NCI-H1694 (cell line): ENCODE results near the gene ADARB2.
"Not testable (repeated sequence)": the region's sequence is repeated elsewhere in the genome, so short reads cannot be mapped to it uniquely, and the experiment has no call there.

Experiments used
- DNase-seq: peaks from one replicate; lab custom pipeline; 2025; lab: John Stamatoyannopoulos, UW

Gene ADARB2

GRCh38 chr10:1169981-1170866, 567.1 kb downstream of the ADARB2 start:
- DNase-seq: no peak

DNA sequence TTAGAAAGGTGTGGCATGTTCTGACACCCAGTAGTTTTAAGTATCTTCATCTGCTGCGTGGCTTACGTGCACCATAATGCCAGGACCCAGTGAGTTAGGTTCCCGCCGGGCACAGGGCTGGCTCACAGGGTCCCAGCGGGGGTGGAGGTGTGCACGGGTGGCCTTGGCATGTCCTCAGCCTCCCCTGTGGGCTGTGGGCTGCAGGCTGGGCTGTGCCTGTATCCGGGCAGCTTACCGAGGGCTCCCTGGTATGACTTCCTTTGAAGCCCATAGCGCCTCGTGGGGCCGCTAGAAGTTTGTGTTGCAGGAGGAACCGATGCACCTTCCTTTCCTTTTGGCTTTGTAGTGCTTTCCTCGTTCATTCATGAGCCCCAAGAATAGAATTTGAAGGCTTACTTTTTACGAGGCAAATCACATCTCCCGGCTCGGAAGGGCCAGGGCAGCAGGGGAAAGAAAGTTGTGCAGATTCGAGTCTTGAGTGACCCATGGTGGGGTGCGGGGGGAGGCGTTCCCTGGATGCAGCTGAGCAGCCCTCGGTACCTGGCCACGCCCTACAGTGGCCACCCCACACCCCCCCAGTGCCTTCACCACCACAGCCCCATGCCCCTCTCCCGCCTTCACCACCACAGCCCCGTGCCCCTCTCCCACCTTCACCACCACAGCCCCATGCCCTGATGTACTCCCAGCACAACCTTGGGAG, 568.0 kb downstream of the ADARB2 start:
- no peak for DNase-seq

GRCh38 chr10:1168763-1169162, 568.6 kb downstream of the ADARB2 start:
- DNase-seq: no peak

DNA sequence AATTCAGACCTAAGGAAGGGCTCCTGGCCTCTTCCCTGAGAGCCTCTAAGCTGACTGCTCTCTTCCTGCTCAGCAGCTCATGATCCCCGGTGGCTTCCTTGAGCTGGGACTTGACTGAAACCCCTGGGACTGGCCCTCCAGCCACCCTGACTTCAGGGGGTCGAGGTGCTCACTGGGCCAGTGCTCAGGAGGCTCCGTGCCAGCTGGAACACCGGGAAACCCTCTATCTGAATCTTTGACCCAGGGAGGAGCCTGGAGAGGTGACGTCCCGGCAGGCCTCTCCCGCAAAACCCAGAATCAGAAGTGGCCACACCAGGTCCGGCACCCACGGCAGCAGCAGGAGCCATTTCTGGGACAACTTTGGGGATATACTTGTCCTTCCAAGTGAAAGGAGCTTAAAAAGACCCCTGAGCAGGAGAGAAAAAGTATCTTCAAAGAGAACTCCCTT, 570.5 kb downstream of the ADARB2 start:
- no peak for DNase-seq

GRCh38 chr10:1166101-1166827, 571.1 kb downstream of the ADARB2 start:
- DNase-seq: no peak

DNA sequence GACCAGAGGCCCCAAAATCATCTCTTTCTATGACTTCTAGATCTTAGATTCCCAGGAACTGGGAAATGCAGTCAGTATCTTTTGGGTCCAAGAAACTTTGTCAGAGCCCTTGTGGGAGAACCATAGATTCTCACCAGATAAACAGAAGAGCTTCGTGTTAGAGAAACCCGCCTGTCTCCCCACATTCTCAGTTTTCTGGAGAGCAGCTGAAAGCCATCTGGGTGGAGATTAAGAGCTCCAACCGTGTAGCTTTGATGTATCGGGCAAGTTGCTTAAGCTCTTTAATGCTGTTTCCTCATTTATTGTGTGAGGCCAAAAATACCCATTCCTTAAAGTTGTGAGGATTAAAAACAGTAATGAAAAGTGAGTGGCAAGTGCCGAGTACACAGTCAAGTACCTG, 573.5 kb downstream of the ADARB2 start:
- DNase-seq: no peak

DNA sequence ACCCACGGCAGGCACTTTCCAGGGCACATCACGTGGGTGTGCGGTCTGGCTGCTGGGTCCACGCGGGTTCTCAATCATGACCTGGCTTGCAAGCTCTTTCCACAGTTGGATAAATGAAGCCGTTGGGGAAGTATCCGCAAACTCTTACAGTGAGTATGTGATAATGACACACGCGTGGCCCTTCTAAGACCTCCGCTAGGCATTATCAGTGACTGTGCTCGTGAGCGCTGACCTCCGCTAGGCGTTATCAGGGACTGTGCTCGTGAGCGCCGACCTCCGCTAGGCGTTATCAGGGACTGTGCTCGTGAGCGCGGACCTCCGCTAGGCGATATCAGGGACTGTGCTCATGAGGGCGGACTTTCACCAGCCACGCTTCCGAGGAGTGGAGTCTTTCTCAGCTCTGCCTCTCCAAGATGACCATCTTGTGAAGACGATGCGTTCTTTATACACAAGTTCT, 574.1 kb downstream of the ADARB2 start:
- DNase-seq: no peak

DNA sequence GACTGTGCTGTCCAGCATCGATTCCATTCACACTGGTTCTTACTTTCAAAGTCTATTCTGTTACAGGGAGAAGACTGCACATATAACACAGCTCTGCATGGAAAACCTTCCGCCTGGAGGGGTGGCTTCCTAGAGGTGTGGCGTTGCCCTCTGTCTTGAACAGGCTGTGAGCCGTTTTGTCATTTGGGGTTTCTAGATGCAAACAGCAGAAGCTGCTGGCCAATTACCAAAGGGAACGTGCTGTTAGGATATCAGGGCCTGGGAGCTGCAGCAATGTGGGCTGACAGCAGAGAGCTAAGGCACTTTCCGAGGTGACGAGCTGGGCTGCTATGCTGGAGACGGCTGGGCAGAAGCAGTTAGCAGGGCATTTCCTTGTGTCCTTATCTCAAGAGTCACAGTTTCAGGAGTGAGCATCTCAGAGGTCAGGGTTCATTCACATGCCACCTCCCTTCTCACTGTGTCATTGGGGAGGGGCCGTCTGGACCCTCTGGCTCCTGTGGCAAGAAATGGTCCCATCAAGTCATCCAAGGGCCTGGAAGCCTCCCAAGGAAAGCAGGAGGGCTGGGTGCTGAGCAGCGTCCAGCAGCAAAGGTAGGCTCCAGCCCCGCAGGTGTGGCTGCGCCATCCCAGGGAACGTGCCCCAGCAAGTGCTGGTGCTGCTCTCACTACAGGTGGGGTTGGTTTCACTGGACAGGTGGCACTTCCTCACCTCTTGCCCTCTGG, 574.7 kb downstream of the ADARB2 start:
- no peak for DNase-seq

DNA sequence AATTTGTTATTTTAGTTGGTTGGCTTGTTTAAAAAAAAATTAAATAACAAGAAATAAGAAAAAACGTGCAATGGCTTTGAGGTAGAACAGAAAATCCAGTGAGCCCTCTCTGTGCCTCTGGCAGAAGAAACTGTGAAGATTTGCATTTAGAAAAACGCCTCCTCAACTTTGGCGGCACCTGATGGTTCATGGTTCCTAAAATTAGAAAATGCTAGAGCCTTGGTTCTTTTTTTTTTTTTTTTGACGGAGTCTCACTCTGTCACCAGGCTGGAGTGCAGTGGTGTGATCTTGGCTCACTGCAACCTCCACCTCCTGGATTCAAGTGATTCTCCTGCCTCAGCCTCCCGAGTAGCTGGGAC, 576.0 kb downstream of the ADARB2 start:
- DNase-seq: not testable (repeated sequence)

DNA sequence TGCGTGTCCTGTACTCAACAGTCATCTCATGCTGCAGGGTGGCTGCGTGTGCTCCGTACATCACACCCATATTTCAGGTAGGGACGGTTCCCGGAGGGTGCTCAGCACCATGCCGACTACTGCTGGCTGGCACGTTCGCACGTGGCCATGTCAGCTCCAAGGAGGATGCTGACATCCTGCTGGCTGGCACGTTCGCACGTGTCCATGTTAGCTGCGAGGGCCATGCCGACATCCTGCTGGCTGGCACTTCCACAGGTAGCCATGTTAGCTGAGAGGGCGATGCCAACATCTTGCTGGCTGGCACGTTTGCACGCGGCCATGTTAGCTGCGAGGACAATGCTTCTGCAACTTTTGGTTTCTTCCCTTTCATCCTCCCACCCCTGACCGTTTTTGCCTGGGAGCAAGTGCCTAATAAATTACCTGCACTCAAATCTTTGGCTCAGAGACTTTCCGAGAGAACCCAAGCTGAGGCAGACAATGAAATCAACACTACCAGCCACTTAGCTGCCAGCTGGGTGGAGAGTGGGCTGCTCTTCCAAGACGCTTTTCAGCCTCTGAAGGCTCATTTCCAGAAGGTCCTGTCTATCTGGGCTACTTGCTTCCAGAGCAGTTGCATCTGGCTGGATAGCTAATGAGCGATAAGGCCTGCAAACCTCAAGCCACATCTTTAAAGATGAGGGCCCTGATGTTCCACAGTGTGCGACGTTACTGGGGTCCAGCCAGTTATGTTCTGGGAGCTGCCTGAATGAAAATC, 576.6 kb downstream of the ADARB2 start:
- DNase-seq: no peak

DNA sequence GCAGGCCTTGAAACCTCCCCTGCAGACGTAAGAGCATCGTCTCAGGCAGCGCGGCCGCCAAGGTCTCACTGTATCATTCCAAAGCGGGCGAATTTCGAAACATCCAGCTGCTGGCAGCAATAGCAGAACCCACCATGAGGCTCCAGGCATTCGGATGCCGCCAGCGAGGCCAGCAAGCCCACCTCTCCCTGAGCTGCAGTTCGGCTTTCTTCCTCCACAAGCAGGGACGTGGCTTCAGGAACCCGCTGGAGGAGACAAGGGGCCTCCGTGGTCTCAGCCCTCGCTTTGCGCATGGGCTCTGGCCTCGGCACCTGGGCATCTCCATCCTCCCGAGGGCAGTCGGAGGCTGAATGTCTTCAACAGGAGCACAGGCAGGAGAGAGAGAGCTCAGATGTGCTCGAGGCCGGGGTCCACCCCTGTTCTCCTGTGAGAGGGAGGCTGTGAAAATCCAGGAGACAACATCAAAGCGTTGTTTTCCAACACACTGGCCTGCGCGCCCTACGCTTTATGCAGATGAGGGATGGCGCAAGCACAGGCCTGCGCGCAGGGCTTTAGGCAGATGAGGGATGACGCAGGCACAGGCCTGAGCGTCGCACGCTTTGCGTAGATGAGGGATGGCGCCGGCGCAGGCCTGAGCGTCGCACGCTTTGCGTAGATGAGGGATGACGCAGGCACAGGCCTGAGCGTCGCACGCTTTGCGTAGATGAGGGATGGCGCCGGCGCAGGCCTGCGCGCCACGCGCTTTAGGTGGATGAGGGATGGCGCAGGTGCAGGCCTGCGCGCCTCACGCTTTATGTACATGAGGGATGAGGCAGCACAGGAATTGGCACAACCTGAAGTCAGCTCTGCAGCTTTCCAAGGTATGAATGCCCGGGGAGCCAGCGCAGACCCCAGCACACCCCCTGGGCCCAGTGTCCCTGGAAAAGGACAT, 577.9 kb downstream of the ADARB2 start:
- no peak for DNase-seq

DNA sequence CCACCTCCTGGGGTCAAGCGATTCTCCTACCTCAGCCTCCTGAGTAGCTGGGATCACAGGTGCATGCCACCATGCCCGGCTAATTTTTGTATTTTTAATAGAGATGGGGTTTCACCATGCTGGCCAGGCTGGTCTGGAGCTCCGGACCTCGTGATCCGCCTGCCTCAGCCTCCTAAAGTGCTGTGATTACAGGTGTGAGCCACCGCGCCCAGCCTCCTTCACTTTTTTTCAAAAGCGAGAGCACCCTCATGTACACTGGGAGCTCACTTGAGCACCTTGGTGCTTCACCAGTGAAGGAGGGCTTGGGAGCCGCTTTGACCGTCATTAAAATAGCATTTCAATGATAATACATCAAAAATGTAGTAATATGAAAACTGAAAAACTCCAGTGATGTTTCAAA, 578.8 kb downstream of the ADARB2 start:
- DNase-seq: not testable (repeated sequence)

GRCh38 chr10:1158066-1158465, 579.3 kb downstream of the ADARB2 start:
- DNase-seq: no peak

- no peak for DNase-seq
Measured at GRCh38 chr10:1157615-1157933, 579.8 kb downstream of the ADARB2 start.

DNA sequence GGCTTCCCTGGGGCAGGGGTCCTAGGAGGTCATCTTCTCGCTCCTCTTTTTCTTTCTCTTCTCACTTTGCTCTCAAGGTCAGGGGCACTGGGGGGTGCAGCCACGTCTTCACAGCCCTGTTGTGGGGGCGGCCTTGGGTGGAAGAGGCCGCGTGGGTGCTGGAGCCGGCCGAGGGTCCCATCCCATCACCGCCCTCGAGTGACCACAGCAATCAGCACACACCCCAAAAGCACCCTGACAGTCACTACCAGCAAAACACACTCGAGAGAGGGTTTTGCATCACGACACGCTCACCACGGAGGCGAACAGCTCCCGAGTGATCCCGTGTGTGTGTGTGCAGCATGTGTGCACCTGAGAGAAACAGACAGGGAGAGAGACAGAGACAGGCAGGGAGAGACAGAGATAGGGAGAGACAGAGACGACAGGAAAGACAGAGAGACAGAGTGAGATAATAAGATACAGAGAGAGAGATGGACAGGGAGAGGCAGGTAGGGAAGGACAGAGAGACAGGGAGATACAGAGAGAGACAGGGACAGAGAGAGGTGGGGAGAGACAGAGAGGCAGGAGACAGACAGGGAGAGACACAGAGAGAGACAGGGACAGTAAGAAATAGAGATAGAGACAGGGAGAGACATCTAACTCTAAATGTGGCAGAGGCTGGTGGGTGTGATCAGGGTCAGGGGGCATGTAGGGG, 580.3 kb downstream of the ADARB2 start:
- no peak for DNase-seq

DNA sequence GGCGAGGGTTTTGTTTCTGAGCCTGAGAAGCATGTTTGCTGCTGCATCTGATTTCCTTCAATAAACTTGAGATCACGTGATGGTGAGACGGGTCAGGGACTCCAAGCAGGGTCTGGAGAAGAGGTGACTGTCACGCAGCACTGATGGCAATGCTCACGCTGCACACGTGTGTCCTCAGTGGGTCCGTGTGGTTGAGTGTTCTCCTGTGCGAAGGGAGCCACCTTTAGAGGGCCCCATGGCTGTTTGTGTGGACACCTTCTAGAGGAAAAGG, 580.8 kb downstream of the ADARB2 start:
- DNase-seq: no peak

GRCh38 chr10:1155791-1156615, 581.3 kb downstream of the ADARB2 start:
- no peak for DNase-seq

DNA sequence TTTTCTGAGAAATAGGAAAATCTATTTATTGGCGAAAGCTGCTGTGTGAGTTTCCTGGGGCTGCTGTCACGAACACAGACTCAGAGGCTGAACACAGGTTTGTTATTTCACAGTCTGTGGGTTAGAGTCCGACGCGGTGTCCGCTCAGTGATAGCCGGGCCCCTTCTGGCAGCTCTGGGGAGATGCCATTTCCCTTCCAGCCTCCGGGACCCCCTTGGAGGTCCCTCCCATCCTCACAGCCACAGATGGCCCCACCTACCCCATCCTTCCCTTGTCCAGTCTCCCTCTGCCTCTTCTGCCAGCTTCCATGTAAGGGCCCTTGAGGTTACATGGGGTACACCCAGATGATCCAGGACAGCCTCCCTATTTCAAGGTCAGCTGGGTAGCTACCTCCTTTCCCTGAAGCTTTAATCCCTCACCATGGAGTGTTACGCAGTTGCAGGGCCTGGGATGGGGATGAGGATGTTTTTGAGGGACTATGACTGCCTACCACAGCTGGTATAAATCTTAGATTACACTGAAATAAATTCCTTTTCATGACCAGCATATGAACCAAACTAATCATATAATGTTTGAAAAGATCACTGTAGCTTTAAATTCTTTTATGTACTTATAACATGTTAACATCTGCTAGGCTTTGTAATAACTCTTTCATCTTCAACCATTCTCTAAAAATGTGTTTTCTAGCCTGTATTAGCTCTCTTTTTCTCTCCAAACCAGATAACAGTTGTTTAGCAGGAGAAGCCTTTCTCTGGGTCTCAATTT, 582.6 kb downstream of the ADARB2 start:
- DNase-seq: no peak
